Type B pancreatic cell (in vitro differentiated cells): Measurements from ENCODE around the gene OSTF1. TPM values are rescaled to one million over a fixed set of nuclear protein-coding genes. Genes with fewer than 3 reads are reported as not detected.

Experiments used
- DNase-seq: peaks from one replicate; pipeline ENCODE4 v3.0.0; 2021; ENCODE audit warnings: mixed read lengths; ENCODE audit not compliant: unreplicated experiment; ENCODE audit errors: extremely low spot score
- H3K27ac Mint-ChIP-seq: 2 replicates; pipeline ENCODE4 v1.8.0; 2021; ENCODE audit warnings: mild to moderate bottlenecking, mixed read lengths
- H3K27me3 Mint-ChIP-seq: 2 replicates; pipeline ENCODE4 v1.8.0; 2021; ENCODE audit warnings: mixed read lengths
- H3K36me3 Mint-ChIP-seq: 2 replicates; pipeline ENCODE4 v1.8.0; 2021; ENCODE audit warnings: mixed read lengths
- H3K4me1 Mint-ChIP-seq: one replicate; pipeline ENCODE4 v1.8.0; 2021; ENCODE audit warnings: mixed read lengths; ENCODE audit not compliant: unreplicated experiment
- H3K4me3 Mint-ChIP-seq: 2 replicates; pipeline ENCODE4 v1.8.0; 2021; ENCODE audit warnings: mild to moderate bottlenecking, mixed read lengths
- H3K9me3 Mint-ChIP-seq: 2 replicates; pipeline ENCODE4 v1.8.0; 2021; ENCODE audit warnings: mixed read lengths
- total RNA-seq: library from RNA; stranded (reverse); gene quantifications from 2 replicates; pipeline ENCODE4 v1.2.1, GENCODE V29; 2021; ENCODE audit warnings: low replicate concordance
- TF ChIP-seq, protein P1 (sequence below): fragments of 200-600 bp; sonication (generic); conservative IDR thresholded peaks from 2 replicates; pipeline ENCODE4 v1.5.0; 2021; ENCODE audit warnings: antibody characterized with exemption, mild to moderate bottlenecking

OSTF1 gene
- total RNA-seq, 1 donor from 2014 or later, result 18.3 TPM

- no peak overlapping the region for H3K27ac Mint-ChIP-seq
- H3K9me3 Mint-ChIP-seq, result no peaks in the 10 kb centered on the region
- no peaks in the 10 kb centered on the region for H3K27me3 Mint-ChIP-seq
- peaks cover 33% of the 10 kb centered on the region for H3K4me1 Mint-ChIP-seq
- DNase-seq, result no peak
- peaks cover 5% of the 10 kb centered on the region for H3K36me3 Mint-ChIP-seq
- H3K4me3 Mint-ChIP-seq, result peak overlapping the region; percentile 100
- TF ChIP-seq, protein P1, sequence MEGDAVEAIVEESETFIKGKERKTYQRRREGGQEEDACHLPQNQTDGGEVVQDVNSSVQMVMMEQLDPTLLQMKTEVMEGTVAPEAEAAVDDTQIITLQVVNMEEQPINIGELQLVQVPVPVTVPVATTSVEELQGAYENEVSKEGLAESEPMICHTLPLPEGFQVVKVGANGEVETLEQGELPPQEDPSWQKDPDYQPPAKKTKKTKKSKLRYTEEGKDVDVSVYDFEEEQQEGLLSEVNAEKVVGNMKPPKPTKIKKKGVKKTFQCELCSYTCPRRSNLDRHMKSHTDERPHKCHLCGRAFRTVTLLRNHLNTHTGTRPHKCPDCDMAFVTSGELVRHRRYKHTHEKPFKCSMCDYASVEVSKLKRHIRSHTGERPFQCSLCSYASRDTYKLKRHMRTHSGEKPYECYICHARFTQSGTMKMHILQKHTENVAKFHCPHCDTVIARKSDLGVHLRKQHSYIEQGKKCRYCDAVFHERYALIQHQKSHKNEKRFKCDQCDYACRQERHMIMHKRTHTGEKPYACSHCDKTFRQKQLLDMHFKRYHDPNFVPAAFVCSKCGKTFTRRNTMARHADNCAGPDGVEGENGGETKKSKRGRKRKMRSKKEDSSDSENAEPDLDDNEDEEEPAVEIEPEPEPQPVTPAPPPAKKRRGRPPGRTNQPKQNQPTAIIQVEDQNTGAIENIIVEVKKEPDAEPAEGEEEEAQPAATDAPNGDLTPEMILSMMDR, result no peak
These were observed 2.3 kb downstream of the OSTF1 start for GRCh38 chr9:75090579-75090978.

DNA sequence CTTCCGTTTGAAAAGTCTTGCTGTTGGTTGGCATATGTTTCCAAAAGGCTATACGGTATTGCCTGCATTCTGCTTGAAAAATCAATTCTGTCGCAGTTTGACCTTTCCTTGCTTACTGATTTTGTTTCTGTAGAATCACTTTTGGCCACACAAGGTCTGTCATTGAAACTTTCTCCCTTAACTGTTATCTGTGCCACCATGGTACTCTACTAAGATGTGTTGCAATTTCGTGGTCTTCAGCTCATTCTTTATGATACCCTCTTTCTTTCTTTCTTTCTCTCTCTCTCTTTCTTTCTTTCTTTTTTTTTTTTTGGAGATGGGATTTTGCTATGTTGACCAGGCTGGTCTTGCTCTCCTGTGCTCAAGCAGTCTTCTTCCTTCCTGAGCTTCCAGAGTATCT, 4.5 kb downstream of the OSTF1 start:
- TF ChIP-seq, protein P1, result no peak

DNA sequence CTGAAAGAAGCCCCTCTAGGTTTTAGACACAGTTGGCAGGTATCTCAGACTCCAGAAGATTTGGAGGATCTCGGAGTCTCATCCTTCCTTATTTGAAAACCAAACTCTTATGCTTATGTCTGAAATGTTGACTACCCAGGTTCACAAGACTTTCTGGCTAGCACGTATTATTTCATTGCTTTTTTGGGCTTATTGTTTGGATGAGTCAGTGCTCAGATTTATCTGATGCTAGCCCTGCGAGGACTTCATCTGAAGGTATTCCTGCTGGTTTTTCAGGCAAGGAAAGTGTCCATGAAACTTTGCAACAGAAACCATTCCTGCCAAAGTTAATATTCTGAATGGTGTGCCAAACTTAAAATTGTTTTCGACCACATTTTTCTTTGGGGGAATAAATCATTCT, 8.5 kb downstream of the OSTF1 start:
- Mint-ChIP-seq H3K36me3 (peaks cover 5% of the 10 kb centered on the region), H3K27me3 (no peaks in the 10 kb centered on the region), H3K9me3 (no peaks in the 10 kb centered on the region), H3K4me1 (peaks cover 13% of the 10 kb centered on the region), H3K4me3 (no peak overlapping the region), H3K27ac (no peak overlapping the region)
- no peak for DNase-seq
- TF ChIP-seq, protein P1, result no peak

More for the DNA sequence above, 4.5 kb downstream of the OSTF1 start:
- Mint-ChIP-seq H3K9me3 (no peaks in the 10 kb centered on the region), H3K27me3 (no peaks in the 10 kb centered on the region), H3K27ac (no peak overlapping the region), H3K36me3 (peaks cover 5% of the 10 kb centered on the region), H3K4me1 (peaks cover 21% of the 10 kb centered on the region), H3K4me3 (no peak overlapping the region)
- no peak for DNase-seq

- TF ChIP-seq, protein P1, result no peak
- no peak overlapping the region for H3K27ac Mint-ChIP-seq
- no peak for DNase-seq
- no peaks in the 10 kb centered on the region for H3K36me3 Mint-ChIP-seq
- H3K4me3 Mint-ChIP-seq, result no peak overlapping the region
- H3K9me3 Mint-ChIP-seq, result no peaks in the 10 kb centered on the region
- peaks cover 5% of the 10 kb centered on the region for H3K4me1 Mint-ChIP-seq
- H3K27me3 Mint-ChIP-seq, result no peaks in the 10 kb centered on the region
These were observed 12.8 kb downstream of the OSTF1 start for GRCh38 chr9:75101004-75101588.

- H3K36me3 Mint-ChIP-seq, result no peaks in the 10 kb centered on the region
- H3K27ac Mint-ChIP-seq, result no peak overlapping the region
- H3K4me1 Mint-ChIP-seq, result peaks cover 5% of the 10 kb centered on the region
- no peak for DNase-seq
- H3K9me3 Mint-ChIP-seq, result no peaks in the 10 kb centered on the region
- TF ChIP-seq, protein P1, result no peak
- no peaks in the 10 kb centered on the region for H3K27me3 Mint-ChIP-seq
- no peak overlapping the region for H3K4me3 Mint-ChIP-seq
These were observed 14.0 kb downstream of the OSTF1 start for GRCh38 chr9:75102177-75102790.
